Measurements from ENCODE around the gene SLC6A8.
"Not testable (repeated sequence)": the region's sequence is repeated elsewhere in the genome, so short reads cannot be mapped to it uniquely, and the experiment has no call there.

The SLC6A8 gene

DNA sequence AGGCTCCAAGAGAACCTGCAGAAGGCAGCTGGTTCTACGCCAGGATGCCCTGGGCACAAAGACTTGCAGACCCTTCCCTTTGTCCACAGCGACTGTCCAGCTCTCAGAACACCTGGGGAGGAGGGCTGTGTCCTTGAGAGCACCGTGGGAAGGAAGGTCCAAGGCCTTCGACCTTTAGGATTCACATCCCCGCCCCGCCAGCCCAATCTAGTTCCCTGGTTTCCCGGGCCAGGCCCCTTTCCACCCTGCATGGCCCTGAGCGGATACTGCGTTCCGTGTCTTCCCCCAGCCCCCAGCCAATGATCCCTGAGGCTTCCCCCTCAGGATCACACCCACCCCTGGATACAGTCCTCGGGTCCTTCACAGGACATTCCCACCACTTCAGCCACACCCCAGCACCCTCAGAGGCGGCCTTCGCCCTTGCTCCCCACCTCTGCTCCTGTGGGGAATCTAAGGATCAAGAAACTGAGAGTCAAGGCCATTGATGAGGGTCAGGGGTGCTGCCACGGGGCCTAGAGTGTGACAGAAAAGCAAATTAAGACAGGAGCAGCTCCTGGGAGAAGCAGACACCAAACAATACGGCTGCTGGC, 46.0 kb downstream of the SLC6A8 start:
- DNase-seq: no peak

GRCh38 chrX:153734871-153735270, 47.1 kb downstream of the SLC6A8 start:
- DNase-seq: no peak

DNA sequence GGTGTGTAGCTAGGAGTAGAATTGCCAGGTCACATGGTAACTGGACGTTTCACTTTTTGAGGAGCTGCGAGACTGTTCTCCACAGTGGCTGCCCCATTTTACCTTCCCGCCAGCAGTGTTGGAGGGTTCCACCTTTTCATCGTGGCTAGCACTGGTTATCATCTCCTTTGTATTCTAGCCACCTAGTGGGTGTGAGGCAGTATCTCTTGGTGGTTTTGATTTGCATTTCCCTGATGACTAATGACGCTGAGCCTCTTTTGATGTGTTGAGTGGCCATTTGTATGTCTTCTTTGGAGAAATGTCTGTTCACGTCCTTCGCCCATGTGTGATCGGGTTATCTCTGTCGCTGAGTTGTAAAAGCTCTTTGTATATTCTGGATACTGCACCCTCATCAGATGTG, 47.5 kb downstream of the SLC6A8 start:
- DNase-seq: no peak

DNA sequence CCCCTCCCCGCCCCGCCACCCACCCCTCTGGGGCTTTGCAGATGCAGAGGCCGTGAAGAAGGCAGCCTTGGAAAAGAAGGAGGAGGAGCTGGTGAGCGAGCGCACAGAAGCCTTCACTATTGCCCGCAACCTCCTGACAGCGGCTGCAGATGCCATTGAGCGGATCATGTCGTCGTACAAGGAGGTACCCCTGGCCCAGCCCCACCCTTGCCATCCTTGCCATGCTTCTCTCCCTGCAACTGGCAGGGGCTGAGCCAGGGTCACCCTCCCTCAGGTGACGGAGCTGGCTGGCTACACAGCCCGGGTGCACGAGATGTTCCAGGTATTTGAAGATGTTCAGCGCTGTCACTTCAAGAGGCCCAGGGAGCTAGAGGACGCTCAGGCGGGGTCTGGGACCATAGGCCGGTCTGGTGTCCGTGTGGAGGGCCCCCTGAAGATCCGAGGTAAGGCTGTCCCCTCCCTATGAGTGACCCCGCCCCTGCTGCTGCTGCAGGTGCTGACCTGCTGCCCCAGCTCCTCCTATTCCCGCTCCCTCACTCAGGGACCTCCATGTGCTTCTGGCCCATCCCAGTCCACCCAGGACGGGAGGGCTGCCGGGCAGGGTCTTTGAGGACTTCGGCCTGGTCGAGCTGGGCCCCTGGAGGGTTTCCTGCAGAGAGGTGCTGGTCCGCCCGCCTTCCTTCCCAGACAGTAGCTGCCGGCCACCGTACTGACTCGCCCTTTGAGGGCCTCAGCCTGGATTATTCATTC, 48.5 kb downstream of the SLC6A8 start:
- DNase-seq: no peak

DNA sequence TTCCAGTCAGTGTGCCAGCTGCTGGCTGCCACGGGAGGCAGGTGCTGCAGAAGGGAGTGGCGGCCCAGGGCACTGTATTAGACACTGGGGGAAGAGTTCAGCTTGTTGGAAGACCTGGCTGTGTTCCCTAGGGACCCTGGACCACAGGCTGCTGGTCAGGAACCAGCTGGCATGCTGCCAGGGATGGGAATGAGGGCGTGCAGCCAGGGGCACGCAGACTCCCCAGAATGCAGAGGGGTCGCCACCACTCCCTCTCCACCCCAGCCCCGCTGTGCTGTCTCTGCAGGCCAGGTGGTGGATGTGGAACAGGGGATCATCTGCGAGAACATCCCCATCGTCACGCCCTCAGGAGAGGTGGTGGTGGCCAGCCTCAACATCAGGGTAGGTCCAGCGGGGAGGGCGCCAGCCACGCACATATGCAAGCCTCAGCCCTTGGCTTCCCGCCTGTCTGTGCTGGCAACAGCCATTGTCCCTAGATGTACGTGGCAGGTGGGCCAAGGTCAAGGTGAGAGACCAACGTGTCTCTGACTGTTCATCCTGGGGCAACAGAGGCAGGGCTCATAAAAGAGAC, 49.2 kb downstream of the SLC6A8 start:
- no peak for DNase-seq

DNA sequence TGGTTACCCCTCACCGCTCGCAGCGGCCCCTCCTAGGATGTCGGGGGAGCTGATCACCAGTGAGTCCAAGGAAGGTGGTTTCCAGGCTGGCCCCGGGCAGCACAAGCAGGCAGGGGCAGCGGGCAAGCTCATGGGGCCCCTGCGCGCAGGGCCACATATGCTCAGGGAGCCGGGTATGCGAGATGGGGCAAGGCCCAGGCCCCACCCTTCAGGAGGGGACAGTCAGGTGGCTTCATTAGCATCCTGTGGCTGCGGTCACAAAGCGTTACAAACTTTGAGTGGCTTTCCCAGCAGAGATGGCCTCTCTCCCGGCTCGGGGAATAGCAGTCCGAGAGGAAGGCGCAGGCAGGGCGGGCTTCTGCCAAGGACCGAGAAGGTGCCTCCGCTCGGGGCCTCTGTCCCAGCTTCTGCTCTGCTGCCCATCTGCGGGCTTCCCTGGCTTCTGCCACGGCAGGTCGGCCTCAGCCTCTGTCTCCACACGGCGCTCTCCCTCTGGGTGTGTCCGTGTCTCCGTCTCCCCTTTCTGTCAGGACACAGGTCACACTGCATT, 50.4 kb downstream of the SLC6A8 start:
- no peak for DNase-seq

DNA sequence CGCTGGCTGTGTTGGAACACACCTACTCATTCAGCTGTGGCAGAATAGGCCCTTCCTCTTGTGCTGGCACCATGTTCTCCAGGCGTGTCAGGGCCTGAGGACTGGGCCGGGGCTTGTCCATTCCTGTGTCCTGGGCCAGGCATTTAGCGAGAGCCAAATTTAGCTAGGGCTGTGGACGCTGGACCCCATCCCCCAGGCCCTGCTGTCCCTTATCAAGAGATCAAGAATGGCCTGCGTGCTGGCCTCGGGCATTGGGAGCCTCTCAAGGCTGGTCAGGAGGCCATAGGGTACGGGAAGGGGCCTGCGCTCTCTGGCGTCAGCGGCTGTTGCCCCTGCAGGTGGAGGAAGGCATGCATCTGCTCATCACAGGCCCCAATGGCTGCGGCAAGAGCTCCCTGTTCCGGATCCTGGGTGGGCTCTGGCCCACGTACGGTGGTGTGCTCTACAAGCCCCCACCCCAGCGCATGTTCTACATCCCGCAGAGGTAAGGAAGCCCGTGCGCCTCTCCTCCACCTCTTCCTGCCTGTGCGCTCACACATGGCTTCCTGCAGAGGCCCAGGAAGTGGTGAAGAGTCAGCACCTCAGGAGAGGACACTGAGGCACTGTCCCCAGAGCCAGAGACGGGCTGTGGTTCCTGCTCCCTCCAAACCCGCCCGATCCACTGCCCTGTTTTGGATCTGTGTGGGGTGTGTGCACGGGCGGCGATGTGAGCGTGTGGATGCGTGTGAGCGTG, 52.2 kb downstream of the SLC6A8 start:
- DNase-seq: no peak

DNA sequence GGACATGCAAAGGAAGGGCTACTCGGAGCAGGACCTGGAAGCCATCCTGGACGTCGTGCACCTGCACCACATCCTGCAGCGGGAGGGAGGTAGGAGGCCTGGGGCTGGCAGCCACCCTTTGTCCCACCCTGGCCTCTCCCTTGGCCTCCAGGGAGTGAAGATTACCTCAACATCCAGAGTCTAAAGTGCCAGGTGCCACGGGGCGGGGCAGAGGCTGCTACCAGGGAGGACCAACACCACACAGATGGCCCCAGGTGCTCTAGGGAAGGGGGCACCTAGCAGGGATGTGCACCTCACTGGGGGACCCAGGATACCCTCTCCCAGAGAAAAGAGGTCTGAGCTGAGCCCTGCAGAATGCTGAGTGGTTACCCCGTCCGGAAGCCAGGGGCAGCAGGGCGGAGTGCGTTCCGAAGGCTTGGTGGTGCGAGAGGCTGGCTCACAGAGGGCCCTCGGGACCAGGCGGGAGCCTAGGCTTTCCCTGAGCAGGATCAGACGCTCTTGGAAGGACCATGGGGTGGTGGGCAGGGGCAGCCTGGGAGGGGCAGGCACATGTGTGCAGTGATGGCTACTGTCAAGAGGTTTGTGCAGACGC, 53.0 kb downstream of the SLC6A8 start:
- DNase-seq: no peak

- no peak for DNase-seq
These were observed 53.7 kb downstream of the SLC6A8 start for GRCh38 chrX:153741446-153741845.

DNA sequence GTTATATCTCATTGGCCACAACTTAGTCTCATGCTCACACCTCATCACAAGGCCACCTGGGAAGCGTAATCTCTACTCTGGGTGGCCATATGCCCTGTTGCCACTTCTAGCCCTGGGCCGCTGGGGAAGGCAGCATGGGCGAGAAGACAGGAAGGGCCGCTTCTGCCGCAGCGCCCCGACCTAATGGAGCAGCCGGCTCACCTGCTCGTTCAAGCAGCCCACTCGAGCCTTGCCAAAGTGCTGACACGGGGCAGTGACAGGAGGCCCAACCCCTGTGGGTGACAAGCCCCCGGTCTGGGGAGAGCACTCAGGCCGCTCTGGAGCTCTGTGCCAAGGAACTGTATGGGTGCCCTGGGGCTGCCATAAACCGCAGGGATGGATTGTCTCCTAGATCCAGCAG, 54.4 kb downstream of the SLC6A8 start:
- not testable (repeated sequence) for DNase-seq

- not testable (repeated sequence) for DNase-seq
These were observed 55.2 kb downstream of the SLC6A8 start for GRCh38 chrX:153742796-153743467.

- DNase-seq: not testable (repeated sequence)
These were observed 55.9 kb downstream of the SLC6A8 start for GRCh38 chrX:153743468-153744209.

DNA sequence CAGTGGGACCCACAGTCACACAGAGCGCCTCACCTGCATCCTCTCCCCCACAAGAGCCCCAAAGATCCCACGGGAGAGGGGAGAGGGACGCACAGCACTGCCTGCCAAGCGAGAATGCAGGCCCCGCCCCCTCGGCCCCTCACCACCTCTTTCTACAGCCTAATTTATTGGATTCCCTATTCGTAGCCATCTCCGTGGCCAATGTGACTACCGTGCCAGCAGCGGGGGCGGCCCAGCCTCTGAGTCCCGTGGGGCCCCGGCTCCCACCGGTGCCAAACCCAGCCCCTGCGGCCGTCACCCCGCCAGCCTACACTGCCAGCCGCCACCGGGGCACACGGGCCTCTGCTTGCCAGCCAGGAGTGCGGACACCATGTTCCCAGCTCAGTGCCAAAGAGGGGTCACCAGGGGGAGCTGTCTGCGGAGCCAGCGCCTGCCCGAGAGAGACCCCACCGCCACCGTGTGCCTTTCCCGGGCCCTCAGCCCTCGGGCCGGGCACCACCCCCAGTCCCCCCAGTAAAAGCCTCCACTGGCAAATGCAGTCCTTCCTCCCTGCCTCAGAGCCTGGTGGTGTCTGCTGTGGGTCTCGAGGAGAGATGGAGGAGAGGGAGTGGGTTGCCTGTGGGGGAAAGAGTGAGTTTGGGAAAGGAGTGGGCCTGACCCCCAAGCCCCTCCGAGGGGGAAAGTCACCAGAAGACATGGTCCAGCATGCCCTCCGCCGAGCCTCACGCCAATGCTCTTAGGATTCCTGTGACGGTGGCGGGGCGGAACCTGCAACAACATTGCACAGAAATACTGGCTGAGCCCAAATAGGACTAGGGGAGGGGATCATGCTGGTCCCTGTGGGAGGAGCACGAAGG, 56.7 kb downstream of the SLC6A8 start:
- DNase-seq: no peak

DNA sequence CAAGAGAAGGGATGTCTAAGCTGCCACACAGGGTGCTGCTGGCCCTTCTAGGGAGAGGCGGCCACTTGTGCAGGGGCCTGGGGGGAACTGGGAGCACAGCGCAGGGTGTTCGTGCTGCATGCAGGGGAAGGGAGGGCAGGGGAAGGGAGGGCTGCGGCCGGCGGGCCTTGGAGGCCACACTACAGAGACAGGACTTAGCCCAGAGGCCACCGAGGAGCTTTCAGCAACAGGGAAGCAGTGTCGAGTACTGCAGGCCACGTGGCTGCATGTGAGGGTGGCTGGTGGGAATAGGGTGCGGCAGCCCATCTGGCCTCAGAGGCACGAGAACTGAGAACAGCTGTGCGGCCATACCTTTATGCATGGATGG, 57.3 kb downstream of the SLC6A8 start:
- not testable (repeated sequence) for DNase-seq
